ENCODE measurements around the gene GRID1.

GRCh38 chr10:85679710-85680109 is 686.9 kb downstream of the GRID1 start:
- TF ChIP-seq, protein P1, sequence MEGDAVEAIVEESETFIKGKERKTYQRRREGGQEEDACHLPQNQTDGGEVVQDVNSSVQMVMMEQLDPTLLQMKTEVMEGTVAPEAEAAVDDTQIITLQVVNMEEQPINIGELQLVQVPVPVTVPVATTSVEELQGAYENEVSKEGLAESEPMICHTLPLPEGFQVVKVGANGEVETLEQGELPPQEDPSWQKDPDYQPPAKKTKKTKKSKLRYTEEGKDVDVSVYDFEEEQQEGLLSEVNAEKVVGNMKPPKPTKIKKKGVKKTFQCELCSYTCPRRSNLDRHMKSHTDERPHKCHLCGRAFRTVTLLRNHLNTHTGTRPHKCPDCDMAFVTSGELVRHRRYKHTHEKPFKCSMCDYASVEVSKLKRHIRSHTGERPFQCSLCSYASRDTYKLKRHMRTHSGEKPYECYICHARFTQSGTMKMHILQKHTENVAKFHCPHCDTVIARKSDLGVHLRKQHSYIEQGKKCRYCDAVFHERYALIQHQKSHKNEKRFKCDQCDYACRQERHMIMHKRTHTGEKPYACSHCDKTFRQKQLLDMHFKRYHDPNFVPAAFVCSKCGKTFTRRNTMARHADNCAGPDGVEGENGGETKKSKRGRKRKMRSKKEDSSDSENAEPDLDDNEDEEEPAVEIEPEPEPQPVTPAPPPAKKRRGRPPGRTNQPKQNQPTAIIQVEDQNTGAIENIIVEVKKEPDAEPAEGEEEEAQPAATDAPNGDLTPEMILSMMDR (IDR thresholded peaks at IDR 0.05; ENCODE audit: low read length) = no peak
- no peak for TF ChIP-seq EZH2 (IDR thresholded peaks at IDR 0.05; ENCODE audit: borderline replicate concordance, low read length)
